SU-DHL-6 (cell line): ENCODE data around the gene GBX2.

ENCODE experiments used
- H2AFZ ChIP-seq: fragments of 200-600 bp; sonication (generic); 2 replicates; pipeline ENCODE4 v1.6.1; 2014; ENCODE audit warnings: low read depth, mild to moderate bottlenecking, moderate library complexity, mixed read lengths, antibody characterized with exemption, low read length; ENCODE audit not compliant: severe bottlenecking
- H3F3A ChIP-seq: fragments of 200-600 bp; shearing (Covaris generic); 2 replicates; pipeline ENCODE4 v1.6.0; 2016; ENCODE audit warnings: antibody characterized with exemption, mild to moderate bottlenecking; ENCODE audit not compliant: insufficient read depth
- H3K27ac ChIP-seq: fragments of 200-600 bp; sonication (generic); 2 replicates; pipeline ENCODE4 v1.5.1; 2016; ENCODE audit warnings: low read depth, mild to moderate bottlenecking, low read length, moderate library complexity, mixed read lengths
- H3K27me3 ChIP-seq: fragments of 200-600 bp; sonication (generic), shearing (Covaris generic); 2 replicates; pipeline ENCODE4 v1.6.0; 2014; ENCODE audit warnings: mild to moderate bottlenecking, low read length
- H3K36me3 ChIP-seq: fragments of 200-600 bp; sonication (generic); 2 replicates; pipeline ENCODE4 v1.6.1; 2014; ENCODE audit warnings: mild to moderate bottlenecking, low read length, mixed read lengths
- H3K4me2 ChIP-seq: fragments of 300-600, 200-600 bp; shearing (Covaris generic), sonication (generic); 2 replicates; pipeline ENCODE4 v1.6.0; 2014; ENCODE audit warnings: low read length, low read depth, mild to moderate bottlenecking; ENCODE audit not compliant: poor library complexity, severe bottlenecking
- H3K4me3 ChIP-seq: fragments of 200-600 bp; sonication (generic); 2 replicates; pipeline ENCODE4 v1.5.1; 2014; ENCODE audit warnings: antibody characterized with exemption, low read length, mild to moderate bottlenecking, mixed read lengths; ENCODE audit not compliant: insufficient read depth, poor library complexity, severe bottlenecking
- H3K79me2 ChIP-seq: fragments of 200-600 bp; sonication (generic); 2 replicates; pipeline ENCODE4 v1.6.1; 2014; ENCODE audit warnings: mild to moderate bottlenecking, low read length, moderate library complexity; ENCODE audit not compliant: insufficient read depth
- H3K9ac ChIP-seq: fragments of 200-600 bp; sonication (generic); 2 replicates; pipeline ENCODE4 v1.7.0; 2014; ENCODE audit warnings: mild to moderate bottlenecking, low read length
- H3K9me2 ChIP-seq: fragments of 200-600 bp; sonication (generic); replicated peaks from 2 replicates; pipeline ENCODE4 v1.6.1; 2014; ENCODE audit warnings: low read length; ENCODE audit not compliant: insufficient read depth
- H3K9me3 ChIP-seq: fragments of 200-600 bp; sonication (generic); 2 replicates; pipeline ENCODE4 v1.6.1; 2014; ENCODE audit warnings: low read length, mixed read lengths; ENCODE audit not compliant: insufficient read depth
- H4K20me1 ChIP-seq: fragments of 200-600 bp; sonication (generic); 2 replicates; pipeline ENCODE4 v1.6.1; 2014; ENCODE audit warnings: low read depth, mild to moderate bottlenecking, antibody characterized with exemption, low read length, moderate library complexity, mixed read lengths
- CTCF ChIP-seq: fragments of 200-600 bp; sonication (generic); IDR thresholded peaks from one replicate; pipeline ENCODE4 v1.5.1; 2017; ENCODE audit warnings: antibody characterized with exemption, mild to moderate bottlenecking, low read length, moderate library complexity; ENCODE audit not compliant: insufficient read depth, poor library complexity, severe bottlenecking
- EZH2phosphoT487 ChIP-seq: fragments of 200-600 bp; sonication (generic), shearing (Covaris generic); conservative IDR thresholded peaks from 2 replicates; pipeline ENCODE4 v1.6.1; 2018; ENCODE audit warnings: mild to moderate bottlenecking, antibody characterized with exemption, low read length, moderate library complexity, mixed read lengths

GBX2 gene

GRCh38 chr2:236124182-236124893, 43.8 kb downstream of the GBX2 start:
- no peak overlapping the region for H2AFZ ChIP-seq
- no peaks in the 10 kb centered on the region for H3K9me3 ChIP-seq
- H4K20me1 ChIP-seq = no peaks in the 10 kb centered on the region
- no peak for TF ChIP-seq CTCF
- TF ChIP-seq EZH2phosphoT487 = no peak
- no peak overlapping the region for H3K4me2 ChIP-seq
- H3K4me3 ChIP-seq = no peak overlapping the region
- H3K9ac ChIP-seq = no peak overlapping the region
- H3K79me2 ChIP-seq = no peaks in the 10 kb centered on the region
- no peak overlapping the region for H3K27ac ChIP-seq
- no peaks in the 10 kb centered on the region for H3K9me2 ChIP-seq
- no peaks in the 10 kb centered on the region for H3K36me3 ChIP-seq
- no peaks in the 10 kb centered on the region for H3F3A ChIP-seq
- no peaks in the 10 kb centered on the region for H3K27me3 ChIP-seq

- no peaks in the 10 kb centered on the region for H3F3A ChIP-seq
- no peaks in the 10 kb centered on the region for H4K20me1 ChIP-seq
Measured at GRCh38 chr2:236123716-236124115, 44.5 kb downstream of the GBX2 start.

GRCh38 chr2:236122236-236122635, 46.0 kb downstream of the GBX2 start:
- H3K27me3 ChIP-seq = no peaks in the 10 kb centered on the region
- H3K9me2 ChIP-seq = no peaks in the 10 kb centered on the region
- TF ChIP-seq EZH2phosphoT487 = no peak
- TF ChIP-seq CTCF = no peak
- H3K9me3 ChIP-seq = no peaks in the 10 kb centered on the region
- no peak overlapping the region for H3K9ac ChIP-seq
- H3K79me2 ChIP-seq = no peaks in the 10 kb centered on the region
- no peaks in the 10 kb centered on the region for H3K36me3 ChIP-seq
- no peak overlapping the region for H3K4me2 ChIP-seq
- no peaks in the 10 kb centered on the region for H4K20me1 ChIP-seq
- no peak overlapping the region for H2AFZ ChIP-seq
- H3K4me3 ChIP-seq = no peak overlapping the region
- H3F3A ChIP-seq = no peaks in the 10 kb centered on the region
- H3K27ac ChIP-seq = no peak overlapping the region

More at GRCh38 chr2:236123716-236124115, 44.5 kb downstream of the GBX2 start:
- no peak overlapping the region for H2AFZ ChIP-seq
- H3K27ac ChIP-seq = no peak overlapping the region
- H3K9me3 ChIP-seq = no peaks in the 10 kb centered on the region
- no peak overlapping the region for H3K4me3 ChIP-seq
- H3K4me2 ChIP-seq = no peak overlapping the region
- no peaks in the 10 kb centered on the region for H3K36me3 ChIP-seq
- H3K9ac ChIP-seq = no peak overlapping the region
- no peaks in the 10 kb centered on the region for H3K9me2 ChIP-seq
- no peak for TF ChIP-seq EZH2phosphoT487
- no peak for TF ChIP-seq CTCF
- no peaks in the 10 kb centered on the region for H3K27me3 ChIP-seq
- no peaks in the 10 kb centered on the region for H3K79me2 ChIP-seq
